KG1 (cell line): ENCODE results near the gene TRAIP.
"Not testable (repeated sequence)": the region's sequence is repeated elsewhere in the genome, so short reads cannot be mapped to it uniquely, and the experiment has no call there.

Experiments used
- DNase-seq: peaks from one replicate; lab custom pipeline; 2025; lab: John Stamatoyannopoulos, UW

TRAIP gene

DNA sequence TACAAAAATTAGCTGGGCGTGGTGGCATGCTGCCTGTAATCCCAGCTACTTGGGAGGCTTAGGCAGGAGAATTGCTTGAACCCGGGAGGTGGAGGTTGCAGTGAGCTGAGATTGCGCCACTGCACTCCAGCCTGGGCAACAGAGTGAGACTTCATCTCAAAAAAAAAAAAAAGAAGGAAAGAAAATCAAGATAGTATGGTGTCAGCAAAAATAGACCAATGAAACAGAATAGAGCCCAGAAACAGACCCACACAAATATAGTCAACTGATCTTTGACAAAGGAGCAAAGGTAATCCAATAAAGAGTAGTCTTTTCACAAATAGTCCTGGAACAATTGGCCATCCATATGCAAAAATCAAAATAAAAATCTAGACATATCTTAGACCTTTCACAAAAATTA is 33.2 kb downstream of the TRAIP start:
- DNase-seq = not testable (repeated sequence)

DNA sequence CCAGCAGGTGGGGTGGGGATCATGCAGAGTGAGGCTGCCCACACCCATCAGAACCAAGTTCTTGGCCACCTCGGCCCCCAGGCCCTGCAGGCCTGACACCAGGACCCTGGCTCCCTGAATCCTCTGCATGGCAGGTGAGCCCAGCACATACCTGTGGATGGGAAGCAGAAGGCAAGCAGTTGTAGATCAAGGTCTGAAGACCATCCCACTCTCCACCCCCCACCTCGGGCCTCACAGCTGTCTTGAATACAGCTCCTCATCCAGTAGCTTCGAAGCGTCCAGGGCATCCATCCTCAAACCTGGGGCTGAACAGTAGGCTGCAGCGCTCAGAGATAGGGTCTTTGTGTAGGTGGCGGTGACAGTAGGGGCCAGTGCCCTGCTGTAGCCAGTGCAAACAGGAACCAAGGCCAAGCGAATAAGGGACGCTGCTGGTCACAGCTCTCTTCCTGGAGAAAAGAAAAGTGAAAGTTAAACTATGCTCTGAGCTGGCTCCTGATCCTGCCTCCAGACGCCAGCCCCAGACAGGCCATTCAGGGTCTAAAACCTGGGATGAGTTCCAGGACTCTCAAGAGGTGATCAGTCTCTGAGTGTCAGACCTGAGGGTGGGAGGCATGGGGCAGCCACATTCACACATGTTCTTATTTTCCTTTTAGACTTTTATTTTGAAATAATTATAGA is 42.7 kb downstream of the TRAIP start, which contains the start of gene UBA7:
TSS of gene UBA7 (minus strand) at position 457 of the 678 bp plus-strand sequence. CDS start at position 291, 166 bp downstream.
- peak; percentile 73 for DNase-seq

- no peak for DNase-seq
Measured at GRCh38 chr3:49812916-49813496, 43.4 kb downstream of the TRAIP start.

DNA sequence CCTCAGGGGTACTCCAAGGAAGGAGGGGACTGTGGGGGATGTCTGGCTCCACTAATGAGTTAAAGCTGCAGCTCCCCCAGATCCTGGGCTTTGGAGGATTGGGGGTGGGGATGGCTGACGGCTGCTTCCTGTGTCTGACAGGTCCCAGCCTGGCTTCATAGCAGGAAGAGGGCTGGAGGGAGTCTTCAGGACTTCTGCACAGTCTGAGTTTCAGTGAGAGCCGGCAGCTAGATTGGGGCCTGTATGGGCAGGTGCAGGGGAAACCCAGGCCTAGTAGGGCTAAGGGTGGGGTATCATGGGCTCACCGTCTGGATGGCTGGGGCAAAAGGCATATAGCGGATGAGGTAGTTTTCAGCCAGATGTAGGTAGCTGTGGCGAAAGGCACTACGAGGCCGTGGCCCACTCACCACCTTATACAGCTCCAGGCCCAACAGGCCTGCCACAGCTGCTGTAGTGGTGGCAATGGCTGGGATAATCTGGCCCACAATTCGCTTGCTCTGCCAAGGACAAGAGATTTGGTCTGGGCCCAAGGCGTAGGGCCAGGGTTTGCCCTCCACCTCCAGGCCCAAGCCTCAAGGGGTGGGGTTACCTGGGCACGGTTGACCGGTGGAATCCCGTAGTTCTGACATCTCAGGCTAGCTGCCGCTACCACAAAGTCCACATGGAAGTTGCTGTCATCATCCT is 48.8 kb downstream of the TRAIP start:
- peak; percentile 65 for DNase-seq

DNA sequence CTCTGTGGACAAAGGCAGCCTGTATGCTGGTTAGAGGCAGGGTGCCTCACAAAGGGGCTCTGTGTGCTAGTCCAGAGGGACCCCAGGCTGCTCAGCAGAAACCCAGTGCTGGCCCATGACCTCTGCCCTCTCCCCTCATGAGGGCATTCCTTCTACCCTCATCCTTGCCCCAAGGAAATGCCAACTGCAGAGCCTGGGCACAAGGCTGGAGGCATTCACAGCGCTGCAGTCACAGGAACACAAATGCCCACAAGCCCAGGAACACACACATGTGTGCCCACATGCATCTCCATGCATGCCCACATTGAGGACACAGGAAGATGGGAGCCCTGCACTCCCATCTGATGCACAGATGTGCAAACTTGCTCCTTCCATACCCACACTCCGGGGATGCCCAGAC is 49.5 kb downstream of the TRAIP start:
- peak; percentile 65 for DNase-seq

- peak; percentile 87 for DNase-seq
Measured at GRCh38 chr3:49805897-49806701, 50.3 kb downstream of the TRAIP start.

DNA sequence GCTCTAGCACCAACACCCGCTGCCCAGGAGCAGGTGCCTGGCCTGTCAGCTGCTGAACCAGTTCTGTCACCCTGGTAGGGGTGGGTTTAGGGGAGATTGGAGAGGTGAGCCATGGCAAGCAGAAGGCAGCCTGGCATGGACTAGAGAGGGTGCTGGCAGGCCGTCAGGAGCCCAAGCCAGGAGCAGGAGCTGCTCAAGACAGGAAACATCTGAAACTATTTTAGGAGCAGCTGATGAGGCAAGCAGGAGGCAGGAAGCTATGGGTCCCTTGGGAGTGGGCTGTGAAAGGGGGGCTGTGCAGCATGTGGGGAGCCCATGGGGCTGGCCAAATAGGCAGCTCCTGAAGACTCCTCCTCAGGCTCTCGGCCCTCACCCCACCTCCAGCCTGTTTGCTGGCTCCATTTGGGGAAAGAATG is 51.0 kb downstream of the TRAIP start:
- peak; percentile 45 for DNase-seq

DNA sequence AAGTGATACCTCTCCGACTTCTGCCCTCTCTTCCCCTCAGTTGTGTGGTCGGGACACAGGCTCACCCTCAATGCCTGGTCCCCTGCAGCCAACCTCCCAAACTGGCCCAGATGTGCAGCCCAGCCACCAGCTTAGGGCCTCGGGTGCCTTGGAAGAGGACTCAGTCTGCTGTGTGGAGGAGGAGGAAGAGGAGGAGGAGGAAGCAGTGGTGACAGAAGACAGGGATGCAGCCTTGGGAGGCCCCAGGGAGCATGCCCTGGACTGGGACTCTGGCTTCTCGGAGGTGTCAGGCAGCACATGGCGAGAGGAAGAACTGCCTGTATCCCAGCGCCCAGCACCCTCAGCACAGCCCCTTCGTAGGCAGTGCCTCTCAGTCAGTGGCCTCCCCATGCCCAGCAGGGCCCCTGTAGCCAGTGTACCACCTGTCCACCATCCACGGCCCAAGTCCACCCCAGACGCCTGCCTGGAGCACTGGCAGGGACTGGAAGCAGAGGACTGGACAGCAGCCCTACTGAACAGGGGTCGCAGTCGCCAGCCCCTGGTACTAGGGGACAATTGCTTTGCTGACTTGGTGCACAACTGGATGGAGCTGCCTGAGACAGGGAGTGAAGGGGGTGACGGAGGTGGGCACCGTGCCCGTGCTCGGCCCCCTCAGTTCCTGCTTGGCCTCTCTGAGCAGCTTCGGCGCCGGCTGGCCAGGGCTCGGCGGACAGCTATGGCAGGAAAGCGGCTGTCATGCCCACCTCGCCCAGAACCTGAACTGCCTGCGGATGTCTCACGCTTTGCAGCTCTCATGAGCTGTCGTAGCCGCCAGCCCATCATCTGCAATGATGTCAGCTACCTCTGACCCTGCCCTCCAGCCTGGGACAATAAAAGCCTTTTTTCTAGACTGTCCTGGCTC is 52.0 kb downstream of the TRAIP start:
- DNase-seq = no peak

- DNase-seq = peak; percentile 57
Measured at GRCh38 chr3:49803465-49804140, 52.8 kb downstream of the TRAIP start.

DNA sequence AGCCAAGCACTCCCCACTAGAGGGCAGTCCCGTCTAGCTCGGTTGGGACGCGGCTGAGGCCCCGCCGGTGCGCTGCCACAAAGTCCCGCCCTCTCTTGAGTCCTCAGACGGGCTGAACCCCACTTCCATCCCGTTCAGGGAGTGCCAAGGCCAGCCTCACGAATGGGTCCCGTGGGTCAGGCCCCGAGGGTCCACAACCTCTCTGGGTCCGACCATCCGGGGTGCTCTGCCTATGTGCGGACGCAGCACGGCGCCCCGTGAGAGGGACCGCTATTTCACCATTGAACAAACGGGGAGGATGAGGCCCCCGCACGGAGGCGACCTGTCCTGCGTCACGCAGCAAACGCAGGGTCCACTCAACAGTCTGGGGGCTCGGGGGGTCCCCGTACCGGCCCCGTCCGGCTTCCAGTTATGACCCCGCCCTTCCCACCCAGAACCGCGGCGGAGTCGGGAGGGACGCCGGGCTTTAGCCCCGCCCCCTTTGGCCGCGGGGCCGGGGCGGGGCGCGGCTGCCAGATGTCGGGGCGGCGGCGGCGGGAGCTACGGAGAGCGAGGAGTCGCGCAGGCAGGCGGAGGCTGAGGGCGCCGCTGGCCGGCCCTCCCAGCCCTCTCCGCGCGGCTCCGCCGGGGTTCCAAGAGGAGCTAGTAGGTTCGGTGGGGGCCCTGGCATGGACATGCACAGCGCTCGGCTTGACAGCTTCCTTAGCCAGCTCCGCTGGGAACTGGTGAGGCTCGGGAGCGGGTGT is 53.5 kb downstream of the TRAIP start, which contains the start of gene INKA1:
TSS of gene INKA1 (plus strand) at position 543 of the 746 bp plus-strand sequence. CDS start at position 675, 132 bp downstream.
- DNase-seq = peak; percentile 82

DNA sequence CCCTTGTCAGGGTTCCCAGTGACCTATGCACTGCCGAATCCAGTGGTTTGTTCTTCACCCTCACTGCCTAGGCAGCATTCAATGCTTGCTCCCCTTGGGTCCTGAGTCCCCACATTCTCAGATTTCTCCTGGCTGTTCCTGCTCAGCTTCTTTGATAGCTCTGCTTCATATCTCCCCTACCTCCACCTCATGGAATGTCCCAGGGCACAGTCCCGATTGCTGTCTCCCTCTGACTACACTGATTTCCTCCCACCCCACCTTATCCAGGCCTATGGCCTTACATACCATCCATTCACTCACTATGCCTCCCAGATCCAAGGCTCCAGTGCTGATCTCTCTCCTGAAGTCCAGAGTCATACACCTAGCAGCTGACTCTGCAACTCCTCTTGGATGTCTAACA is 55.2 kb downstream of the TRAIP start:
- no peak for DNase-seq

DNA sequence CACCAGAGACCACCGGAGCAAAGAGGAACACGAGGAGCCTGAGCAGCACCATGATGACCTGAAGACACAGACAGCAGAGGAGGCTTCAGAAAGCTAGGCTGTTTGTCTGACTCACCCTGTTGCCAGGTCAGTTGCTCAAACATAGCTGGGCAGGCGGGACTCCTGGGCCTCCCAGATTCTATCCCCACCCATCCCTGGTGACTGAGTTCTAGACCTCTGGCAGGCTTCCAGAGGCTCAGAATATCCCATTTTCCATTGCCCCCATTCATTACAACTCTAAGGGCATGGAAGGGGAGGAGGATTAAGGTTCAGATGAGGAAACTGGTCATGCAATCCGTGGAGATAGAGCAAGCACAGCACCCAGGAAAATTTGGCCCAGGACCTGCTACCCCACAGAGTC is 56.6 kb downstream of the TRAIP start, which contains the start of gene CDHR4:
TSS of gene CDHR4 (minus strand) at position 113 of the 400 bp plus-strand sequence. CDS start at position 52, 61 bp downstream.
- DNase-seq = no peak

DNA sequence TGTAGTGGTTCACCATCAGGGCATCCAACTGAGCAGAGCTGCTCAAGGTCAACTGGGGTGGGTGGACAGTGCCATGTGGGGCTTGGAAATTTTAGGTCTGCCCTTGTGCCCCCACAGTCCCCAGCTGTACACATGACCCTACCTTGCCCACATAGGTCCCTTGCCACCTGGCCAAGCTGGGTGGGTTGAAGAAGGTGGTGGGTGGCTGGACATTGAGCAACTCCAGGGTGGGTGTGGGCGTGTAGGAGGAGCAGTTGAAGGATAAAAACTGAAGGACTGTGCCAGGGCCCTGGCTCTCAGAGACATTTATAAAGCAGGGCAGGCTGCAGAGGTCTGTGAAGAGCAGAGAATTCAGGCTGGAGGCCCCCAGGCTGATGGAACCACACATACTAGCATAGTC is 57.3 kb downstream of the TRAIP start:
- DNase-seq = no peak

DNA sequence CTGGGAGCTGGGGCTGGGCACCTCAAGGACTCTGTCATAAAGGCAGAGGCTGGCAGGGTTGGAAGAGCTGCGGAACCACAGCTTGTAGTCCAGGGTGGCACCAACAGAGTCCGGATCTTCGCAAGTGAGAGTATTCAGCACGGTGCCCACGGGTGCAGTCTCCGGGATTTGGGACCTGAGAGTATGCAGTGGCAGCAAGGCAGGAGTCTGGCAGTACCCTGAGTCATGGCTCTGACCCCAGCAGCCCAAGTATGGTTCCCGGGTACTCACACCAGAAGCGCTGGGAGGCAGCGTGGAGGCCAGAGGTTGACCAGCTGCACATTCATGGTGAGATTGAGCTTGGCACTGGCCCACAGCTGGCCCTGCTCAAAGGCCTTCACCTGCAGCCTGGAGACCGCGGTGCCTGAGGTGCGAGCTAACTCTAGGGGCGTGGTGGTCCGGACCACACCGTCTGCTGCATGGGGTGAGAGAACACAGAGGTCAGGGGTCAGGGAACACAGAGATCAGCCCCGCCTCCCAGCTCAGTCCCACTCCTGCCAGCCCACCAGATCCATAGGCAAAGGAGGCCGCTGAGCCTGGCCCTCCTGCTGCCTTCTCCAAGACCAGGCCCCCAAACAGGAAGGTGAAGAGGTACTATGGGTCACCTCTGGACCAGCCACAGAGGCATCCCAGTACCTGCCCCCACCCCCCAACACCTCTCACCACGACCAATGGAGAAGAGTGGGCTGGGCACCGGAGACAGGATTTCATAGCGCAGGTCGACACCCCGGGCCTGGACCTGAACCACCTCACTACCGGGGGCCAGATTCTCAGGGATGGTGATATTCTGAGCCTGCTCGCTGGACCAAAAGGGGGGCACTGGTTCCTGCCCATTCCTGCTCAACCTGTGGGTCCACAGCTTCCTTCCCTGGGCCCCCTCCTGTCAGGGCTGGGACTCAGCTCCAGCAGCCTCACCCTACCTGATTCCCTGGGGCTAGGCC is 61.1 kb downstream of the TRAIP start:
- DNase-seq = no peak

- no peak for DNase-seq
Measured at GRCh38 chr3:49794431-49794830, 61.9 kb downstream of the TRAIP start.

GRCh38 chr3:49793486-49794085 is 62.8 kb downstream of the TRAIP start:
- no peak for DNase-seq

GRCh38 chr3:49792371-49793150 is 63.8 kb downstream of the TRAIP start:
- DNase-seq = no peak
